Measurements from ENCODE around the gene BRSK1.

GRCh38 chr19:55299991-55300390 is 16.2 kb downstream of the BRSK1 start:
- TF ChIP-seq CREM (IDR thresholded peaks at IDR 0.05) (no peak), CREM (CRISPR knock-in tag; IDR thresholded peaks at IDR 0.05) (no peak), ZNF549 (CRISPR knock-in tag; IDR thresholded peaks at IDR 0.05) (no peak), POLR2A (IDR thresholded peaks at IDR 0.05; ENCODE audit: insufficient read depth in 1 of 2, low read depth in 2 of 2, low read length in 2 of 2) (no peak), RBAK (CRISPR knock-in tag; IDR thresholded peaks at IDR 0.05) (no peak), HOXA7 (CRISPR knock-in tag; IDR thresholded peaks at IDR 0.05) (no peak), ZNF20 (CRISPR knock-in tag; IDR thresholded peaks at IDR 0.05) (no peak), ATF5 (CRISPR knock-in tag; IDR thresholded peaks at IDR 0.05; ENCODE audit: low read depth) (no peak)
- TF ChIP-seq, protein P1, sequence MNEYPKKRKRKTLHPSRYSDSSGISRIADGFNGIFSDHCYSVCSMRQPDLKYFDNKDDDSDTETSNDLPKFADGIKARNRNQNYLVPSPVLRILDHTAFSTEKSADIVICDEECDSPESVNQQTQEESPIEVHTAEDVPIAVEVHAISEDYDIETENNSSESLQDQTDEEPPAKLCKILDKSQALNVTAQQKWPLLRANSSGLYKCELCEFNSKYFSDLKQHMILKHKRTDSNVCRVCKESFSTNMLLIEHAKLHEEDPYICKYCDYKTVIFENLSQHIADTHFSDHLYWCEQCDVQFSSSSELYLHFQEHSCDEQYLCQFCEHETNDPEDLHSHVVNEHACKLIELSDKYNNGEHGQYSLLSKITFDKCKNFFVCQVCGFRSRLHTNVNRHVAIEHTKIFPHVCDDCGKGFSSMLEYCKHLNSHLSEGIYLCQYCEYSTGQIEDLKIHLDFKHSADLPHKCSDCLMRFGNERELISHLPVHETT (CRISPR knock-in tag; conservative IDR thresholded peaks at IDR 0.05), result no peak
- TF ChIP-seq, protein P2, sequence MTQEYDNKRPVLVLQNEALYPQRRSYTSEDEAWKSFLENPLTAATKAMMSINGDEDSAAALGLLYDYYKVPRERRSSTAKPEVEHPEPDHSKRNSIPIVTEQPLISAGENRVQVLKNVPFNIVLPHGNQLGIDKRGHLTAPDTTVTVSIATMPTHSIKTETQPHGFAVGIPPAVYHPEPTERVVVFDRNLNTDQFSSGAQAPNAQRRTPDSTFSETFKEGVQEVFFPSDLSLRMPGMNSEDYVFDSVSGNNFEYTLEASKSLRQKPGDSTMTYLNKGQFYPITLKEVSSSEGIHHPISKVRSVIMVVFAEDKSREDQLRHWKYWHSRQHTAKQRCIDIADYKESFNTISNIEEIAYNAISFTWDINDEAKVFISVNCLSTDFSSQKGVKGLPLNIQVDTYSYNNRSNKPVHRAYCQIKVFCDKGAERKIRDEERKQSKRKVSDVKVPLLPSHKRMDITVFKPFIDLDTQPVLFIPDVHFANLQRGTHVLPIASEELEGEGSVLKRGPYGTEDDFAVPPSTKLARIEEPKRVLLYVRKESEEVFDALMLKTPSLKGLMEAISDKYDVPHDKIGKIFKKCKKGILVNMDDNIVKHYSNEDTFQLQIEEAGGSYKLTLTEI (CRISPR knock-in tag; conservative IDR thresholded peaks at IDR 0.05), result no peak
